Measurements from ENCODE around the gene EYA2.
"Not testable (repeated sequence)": the region's sequence is repeated elsewhere in the genome, so short reads cannot be mapped to it uniquely, and the experiment has no call there.

EYA2 gene

DNA sequence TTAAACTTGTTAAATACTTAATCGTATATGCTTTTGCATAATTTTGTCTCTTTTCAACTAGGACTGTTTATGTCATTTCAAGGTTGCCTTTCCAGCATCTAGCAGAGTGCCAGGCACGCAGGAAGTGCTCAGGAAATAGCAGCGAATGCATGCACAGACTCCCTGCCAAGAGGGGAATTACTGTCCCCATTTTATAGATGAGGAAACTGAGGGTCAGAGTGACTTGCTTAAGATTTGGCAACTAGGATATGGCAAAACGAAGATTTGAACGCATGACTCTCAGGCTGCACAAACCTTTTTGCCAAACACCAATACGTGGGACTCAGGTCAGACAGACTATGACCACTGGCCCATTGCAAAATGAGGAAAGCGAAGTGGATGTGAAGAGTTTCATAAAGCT lies 22.5 kb downstream of the EYA2 start:
- TF ChIP-seq FOXK2 (IDR thresholded peaks at IDR 0.05) (no peak), FOXA1 (IDR thresholded peaks at IDR 0.05) (no peak), BHLHE40 (IDR thresholded peaks at IDR 0.05; ENCODE audit: borderline replicate concordance) (no peak), FOXM1 (IDR thresholded peaks at IDR 0.05; ENCODE audit: borderline replicate concordance) (no peak), ELF4 (IDR thresholded peaks at IDR 0.05) (no peak), SUZ12 (IDR thresholded peaks at IDR 0.05) (no peak), TARDBP (IDR thresholded peaks at IDR 0.05) (no peak), LEF1 (IDR thresholded peaks at IDR 0.05; ENCODE audit: borderline replicate concordance) (no peak), NFRKB (IDR thresholded peaks at IDR 0.05) (no peak), L3MBTL2 (conservative IDR thresholded peaks at IDR 0.05) (no peak), SP1 (IDR thresholded peaks at IDR 0.05) (no peak), ARNT (IDR thresholded peaks at IDR 0.05) (no peak), CTBP1 (IDR thresholded peaks at IDR 0.05; ENCODE audit: borderline replicate concordance) (no peak), ZNF384 (IDR thresholded peaks at IDR 0.05) (no peak), HDGF (IDR thresholded peaks at IDR 0.05; ENCODE audit: borderline replicate concordance) (no peak)
- TF ChIP-seq, protein P1, sequence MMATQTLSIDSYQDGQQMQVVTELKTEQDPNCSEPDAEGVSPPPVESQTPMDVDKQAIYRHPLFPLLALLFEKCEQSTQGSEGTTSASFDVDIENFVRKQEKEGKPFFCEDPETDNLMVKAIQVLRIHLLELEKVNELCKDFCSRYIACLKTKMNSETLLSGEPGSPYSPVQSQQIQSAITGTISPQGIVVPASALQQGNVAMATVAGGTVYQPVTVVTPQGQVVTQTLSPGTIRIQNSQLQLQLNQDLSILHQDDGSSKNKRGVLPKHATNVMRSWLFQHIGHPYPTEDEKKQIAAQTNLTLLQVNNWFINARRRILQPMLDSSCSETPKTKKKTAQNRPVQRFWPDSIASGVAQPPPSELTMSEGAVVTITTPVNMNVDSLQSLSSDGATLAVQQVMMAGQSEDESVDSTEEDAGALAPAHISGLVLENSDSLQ (IDR thresholded peaks at IDR 0.05), result no peak
- ChIA-PET POLR2A (no interaction called here), CTCF (no interaction called here)
- DNase-seq (ENCODE audit: extremely low spot score), result no peak

DNA sequence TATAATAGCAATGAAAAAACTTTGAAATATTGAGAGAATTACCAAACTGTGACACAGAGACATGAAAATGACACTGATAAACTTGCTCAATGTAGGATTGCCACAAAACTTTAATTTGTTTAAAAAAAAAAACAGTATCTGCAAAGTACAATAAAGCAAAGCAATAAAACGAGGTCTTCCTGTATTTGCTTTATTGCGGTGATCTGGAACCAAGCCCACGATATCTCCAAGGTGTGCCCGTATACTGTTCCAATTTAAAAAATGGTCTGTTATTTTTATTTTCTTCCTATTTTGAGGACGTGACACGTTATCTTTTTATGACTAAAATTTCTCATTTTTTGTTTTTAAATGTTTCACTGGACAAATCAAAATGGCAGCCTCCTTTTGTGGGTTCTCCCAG lies 25.5 kb downstream of the EYA2 start:
- TF ChIP-seq LEF1 (IDR thresholded peaks at IDR 0.05; ENCODE audit: borderline replicate concordance), result no peak
- TF ChIP-seq, protein P1 (IDR thresholded peaks at IDR 0.05), result no peak
- no peak for TF ChIP-seq FOXM1 (IDR thresholded peaks at IDR 0.05; ENCODE audit: borderline replicate concordance)
- TF ChIP-seq NFRKB (IDR thresholded peaks at IDR 0.05), result no peak
- TF ChIP-seq TARDBP (IDR thresholded peaks at IDR 0.05), result no peak
- no peak for TF ChIP-seq BHLHE40 (IDR thresholded peaks at IDR 0.05; ENCODE audit: borderline replicate concordance)
- no peak for TF ChIP-seq CTBP1 (IDR thresholded peaks at IDR 0.05; ENCODE audit: borderline replicate concordance)
- TF ChIP-seq ELF4 (IDR thresholded peaks at IDR 0.05), result no peak
- no peak for TF ChIP-seq FOXA1 (IDR thresholded peaks at IDR 0.05)
- TF ChIP-seq FOXK2 (IDR thresholded peaks at IDR 0.05), result no peak
- no peak for TF ChIP-seq SUZ12 (IDR thresholded peaks at IDR 0.05)
- no peak for TF ChIP-seq HDGF (IDR thresholded peaks at IDR 0.05; ENCODE audit: borderline replicate concordance)
- TF ChIP-seq SP1 (IDR thresholded peaks at IDR 0.05), result no peak
- TF ChIP-seq ARNT (IDR thresholded peaks at IDR 0.05), result no peak
- no peak for TF ChIP-seq L3MBTL2 (conservative IDR thresholded peaks at IDR 0.05)
- TF ChIP-seq ZNF384 (IDR thresholded peaks at IDR 0.05), result no peak
- ChIA-PET POLR2A (no interaction called here), CTCF (interaction anchor here (0.7 kb wide), 1 partner anchor 28 kb away, joined by 3 read pairs; no protein-coding TSS in a partner anchor)
- no peak for DNase-seq (ENCODE audit: extremely low spot score)

DNA sequence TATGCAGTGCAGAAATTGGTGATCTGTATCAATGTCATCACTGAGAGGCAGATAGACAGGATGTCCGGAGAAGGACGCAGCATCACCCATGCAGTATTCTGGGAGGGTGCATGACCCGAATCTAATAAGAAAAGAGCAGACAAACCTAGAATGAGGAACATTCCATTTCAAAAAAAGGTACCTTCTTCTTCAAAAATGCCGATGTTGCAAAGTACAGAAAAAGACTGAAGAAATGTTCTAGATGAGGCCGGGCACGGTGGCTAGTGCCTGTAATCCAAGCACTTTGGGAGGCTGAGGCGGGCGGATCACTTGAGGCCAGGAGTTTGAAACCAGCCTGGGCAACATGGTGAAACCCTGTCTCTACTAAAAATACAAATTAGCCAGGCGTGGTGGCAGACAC lies 28.2 kb downstream of the EYA2 start:
- DNase-seq (ENCODE audit: extremely low spot score); CTCF ChIA-PET; POLR2A ChIA-PET: not testable (repeated sequence)

DNA sequence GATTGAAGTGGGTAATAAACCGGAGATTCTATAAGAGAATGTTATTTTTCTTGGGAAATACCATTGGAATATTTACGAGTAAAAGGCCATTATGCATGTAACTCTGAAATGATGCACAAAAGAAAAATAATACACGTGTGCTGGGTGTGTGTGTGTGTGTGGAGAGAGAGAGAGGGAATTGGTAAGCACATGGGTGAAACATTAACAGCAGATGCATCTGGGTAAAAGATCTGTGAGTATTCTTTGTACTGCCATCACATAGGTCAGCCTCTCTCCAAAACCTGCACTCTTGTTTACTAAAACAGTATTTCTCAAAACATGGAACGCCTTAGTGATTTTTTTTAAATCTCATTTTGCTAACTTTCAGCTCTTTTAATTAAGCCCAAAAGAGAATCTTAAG lies 28.9 kb downstream of the EYA2 start:
- POLR2A ChIA-PET, result no interaction called here
- CTCF ChIA-PET, result no interaction called here
- no peak for TF ChIP-seq L3MBTL2 (conservative IDR thresholded peaks at IDR 0.05)
- DNase-seq (ENCODE audit: extremely low spot score), result no peak

DNA sequence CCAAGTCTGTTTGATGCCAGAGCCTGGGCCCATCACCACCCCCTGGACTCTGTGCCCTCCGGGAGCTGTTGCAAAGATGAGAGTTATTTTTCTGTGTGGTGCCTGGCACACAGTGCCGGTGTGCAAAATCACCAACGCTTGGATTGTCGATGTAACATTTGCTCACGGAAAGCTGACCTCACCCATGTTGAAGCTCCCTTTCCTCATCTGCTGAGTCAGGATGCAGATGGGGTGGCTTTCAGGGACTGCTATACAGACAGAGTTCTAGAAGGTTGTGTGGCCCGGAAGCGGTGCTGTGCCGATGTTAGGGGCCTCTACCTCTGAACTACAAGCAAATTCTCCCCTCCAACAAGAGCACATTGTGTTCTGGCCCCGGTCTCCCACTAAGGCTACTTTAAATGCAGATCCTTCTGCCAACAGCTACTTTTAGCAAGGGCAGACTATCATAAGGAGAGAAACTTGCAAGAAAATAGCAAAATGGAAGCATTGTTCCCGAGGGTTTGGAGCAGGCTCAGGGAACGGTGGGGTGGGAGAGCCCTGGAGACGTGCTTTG lies 34.0 kb downstream of the EYA2 start:
- ChIA-PET POLR2A (no interaction called here), CTCF (interaction anchor here (0.5 kb wide), 1 partner anchor 194 kb away, joined by 3 read pairs; no protein-coding TSS in a partner anchor)
- TF ChIP-seq L3MBTL2 (conservative IDR thresholded peaks at IDR 0.05), result no peak
- no peak for TF ChIP-seq NFRKB (IDR thresholded peaks at IDR 0.05)
- TF ChIP-seq TARDBP (IDR thresholded peaks at IDR 0.05), result no peak
- no peak for TF ChIP-seq FOXM1 (IDR thresholded peaks at IDR 0.05; ENCODE audit: borderline replicate concordance)
- TF ChIP-seq, protein P1 (IDR thresholded peaks at IDR 0.05), result no peak
- TF ChIP-seq ARNT (IDR thresholded peaks at IDR 0.05), result no peak
- no peak for TF ChIP-seq SUZ12 (IDR thresholded peaks at IDR 0.05)
- TF ChIP-seq FOXA1 (IDR thresholded peaks at IDR 0.05), result no peak
- TF ChIP-seq BHLHE40 (IDR thresholded peaks at IDR 0.05; ENCODE audit: borderline replicate concordance), result no peak
- TF ChIP-seq LEF1 (IDR thresholded peaks at IDR 0.05; ENCODE audit: borderline replicate concordance), result no peak
- TF ChIP-seq FOXK2 (IDR thresholded peaks at IDR 0.05), result no peak
- TF ChIP-seq SP1 (IDR thresholded peaks at IDR 0.05), result no peak
- TF ChIP-seq HDGF (IDR thresholded peaks at IDR 0.05; ENCODE audit: borderline replicate concordance), result no peak
- TF ChIP-seq ELF4 (IDR thresholded peaks at IDR 0.05), result no peak
- TF ChIP-seq ZNF384 (IDR thresholded peaks at IDR 0.05), result no peak
- no peak for TF ChIP-seq CTBP1 (IDR thresholded peaks at IDR 0.05; ENCODE audit: borderline replicate concordance)
- no peak for DNase-seq (ENCODE audit: extremely low spot score)

DNA sequence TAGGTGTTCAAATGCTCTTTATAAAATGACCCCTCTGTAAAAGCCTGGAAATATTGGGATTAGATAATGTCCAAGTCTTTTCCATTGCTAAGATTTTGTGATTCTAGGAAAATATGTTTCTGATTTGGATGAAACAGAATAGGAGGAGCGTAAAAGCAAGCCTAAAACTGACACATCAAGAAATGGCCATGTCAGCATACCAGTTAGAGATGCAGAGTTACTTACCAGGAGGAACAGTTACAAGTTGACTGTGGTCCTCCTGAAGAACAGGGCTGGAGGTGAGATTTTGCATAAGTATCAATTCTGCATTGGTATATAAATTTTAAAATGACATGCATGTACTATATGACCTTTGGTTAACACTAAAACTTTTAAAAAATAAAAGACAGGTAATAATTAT lies 35.3 kb downstream of the EYA2 start:
- ChIA-PET POLR2A (no interaction called here), CTCF (no interaction called here)
- DNase-seq (ENCODE audit: extremely low spot score), result no peak
- no peak for TF ChIP-seq HDGF (IDR thresholded peaks at IDR 0.05; ENCODE audit: borderline replicate concordance)
- TF ChIP-seq ARNT (IDR thresholded peaks at IDR 0.05), result no peak
- TF ChIP-seq ZNF384 (IDR thresholded peaks at IDR 0.05), result no peak

Data from HEK293T (cell line).